Stomach (tissue), 9 donors: ENCODE results near the gene PLAC9. TPM values are rescaled to one million over a fixed set of nuclear protein-coding genes. Genes with fewer than 3 reads are reported as not detected.
"Not testable (repeated sequence)": the region's sequence is repeated elsewhere in the genome, so short reads cannot be mapped to it uniquely, and the experiment has no call there.

ENCODE experiments used
- DNase-seq, 2 donors: peaks; one replicate each; pipeline versions ENCODE4 v3.0.0 to v3.0.0-alpha.2; 2013 to 2019
- H3K27ac ChIP-seq, 5 donors: fragments of 200-600 bp in 4 of 5; sonication (generic) in 4 of 5; one replicate each; pipeline ENCODE4 v1.5.1; 2013 to 2019; ENCODE audit warnings: mild to moderate bottlenecking in 1 of 5, moderate library complexity in 1 of 5
- H3K27me3 ChIP-seq, 3 donors: fragments of 200-600 bp; sonication (generic); one replicate each; pipeline ENCODE4 v1.5.1; 2017 to 2019; ENCODE audit warnings: mixed run types in 1 of 3
- H3K36me3 ChIP-seq, 4 donors: fragments of 200-600 bp; sonication (generic); 1 replicate in 3 of 4; 2 replicates in 1 of 4; pipeline ENCODE4 v1.5.1; 2016 to 2019
- H3K4me1 ChIP-seq, 4 donors: fragments of 200-600 bp; sonication (generic); one replicate each; pipeline ENCODE4 v1.5.1; 2016 to 2019
- H3K4me3 ChIP-seq, 4 donors: fragments of 200-600 bp; sonication (generic) in 3 of 4; one replicate each; pipeline ENCODE4 v1.5.1; 2016 to 2019; ENCODE audit warnings: mild to moderate bottlenecking in 1 of 4
- H3K9me3 ChIP-seq, 4 donors: fragments of 200-600 bp; sonication (generic); one replicate each; pipeline ENCODE4 v1.5.1; 2016 to 2019
- EP300 ChIP-seq: sonication (generic); formaldehyde crosslinking; IDR thresholded peaks from one replicate; pipeline ENCODE4 v1.6.1; 2017; ENCODE audit warnings: antibody characterized with exemption
- POLR2A ChIP-seq, 4 donors: fragments of 450-650 bp; IDR thresholded peaks; one replicate each; pipeline ENCODE4 v1.6.1; 2016; ENCODE audit warnings: antibody characterized with exemption in 4 of 4, control low read depth in 2 of 4, mild to moderate bottlenecking in 1 of 4, moderate library complexity in 1 of 4
- POLR2AphosphoS5 ChIP-seq, 3 donors: sonication (generic); formaldehyde crosslinking; IDR thresholded peaks; one replicate each; pipeline ENCODE4 v1.6.1; 2016; ENCODE audit warnings: antibody characterized with exemption in 3 of 3
- WGBS, 5 donors: extraction: QIAGEN DNeasy Blood & Tissue Kit in 3 of 5; methylation state at CpG; one replicate each; pipeline versions ENCODE4 v1.1.5 to v1.1.7; 2013 to 2018; 5-methylcytosine and 5-hydroxymethylcytosine counted together
- intact Hi-C: fragments of 100-400 bp; cut with DNase I; formaldehyde crosslinking; loops from one replicate; pipeline ENCODE4 v1.15.1; 2023; ENCODE audit warnings: low total_unique reads
- polyA plus RNA-seq, 3 donors: library from polyadenylated mRNA; stranded (reverse); fragments of 200-250 nt; gene quantifications; one replicate each; pipeline ENCODE4 v1.2.3, GENCODE V29; 2013
- total RNA-seq, 5 donors: library from RNA; depleted of rRNA; stranded (reverse); fragments of >200 nt; gene quantifications; one replicate each; pipeline versions ENCODE4 v1.1.0 to v1.2.3, GENCODE V29; 2014 to 2016
- TF ChIP-seq, protein P1 (sequence below), 7 experiments: fragments of 450-650 bp in 4 of 7; fragments of 200-600 bp in 3 of 7; sonication (generic) in 3 of 7; IDR thresholded peaks; one replicate each; pipeline ENCODE4 v1.5.1; 2016 to 2019; ENCODE audit warnings: antibody characterized with exemption in 7 of 7, control low read depth in 2 of 7, mild to moderate bottlenecking in 1 of 7
- donor health status: healthy with polysubstance abuse.
- donor health status: Bipolar disorder and iron deficiency.
- donor health status: healthy.

Gene PLAC9
- total and polyA plus RNA-seq, 8 donors = 2.0 to 37.4 (median 20.3) TPM; not detected in 2

DNA sequence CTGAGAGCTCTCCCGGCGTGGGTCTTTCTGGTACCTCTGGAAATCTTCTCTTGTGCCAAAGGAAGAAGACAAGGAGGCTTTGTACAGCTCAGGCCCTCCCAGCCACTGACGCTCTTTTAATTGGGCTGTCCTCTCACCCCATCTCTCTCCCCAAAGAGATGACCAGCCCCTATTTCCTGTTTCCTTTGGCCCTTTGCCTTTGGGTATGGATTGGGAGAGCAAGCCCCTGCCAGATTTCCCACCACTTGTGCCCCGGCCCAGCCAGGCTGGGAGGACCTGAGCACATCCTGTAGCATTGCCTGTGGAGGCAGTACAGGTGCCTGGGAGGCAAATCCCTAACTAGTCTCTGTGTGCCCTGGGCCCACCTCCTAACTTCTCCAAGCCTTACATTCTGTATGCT is 5.7 kb upstream of the PLAC9 start:
- Histone ChIP-seq H3K36me3 (no peaks in the 10 kb centered on the region), H3K27me3 (peaks cover 0 to 7% (median 0%) of the 10 kb centered on the region in 3 donors), H3K27ac (no peak overlapping the region), H3K4me3 (no peak overlapping the region), H3K4me1 (no peaks in the 10 kb centered on the region), H3K9me3 (no peaks in the 10 kb centered on the region)
- TF ChIP-seq POLR2A (IDR thresholded peaks at IDR 0.05) = no peak
- no peak for TF ChIP-seq EP300
- TF ChIP-seq, protein P1, sequence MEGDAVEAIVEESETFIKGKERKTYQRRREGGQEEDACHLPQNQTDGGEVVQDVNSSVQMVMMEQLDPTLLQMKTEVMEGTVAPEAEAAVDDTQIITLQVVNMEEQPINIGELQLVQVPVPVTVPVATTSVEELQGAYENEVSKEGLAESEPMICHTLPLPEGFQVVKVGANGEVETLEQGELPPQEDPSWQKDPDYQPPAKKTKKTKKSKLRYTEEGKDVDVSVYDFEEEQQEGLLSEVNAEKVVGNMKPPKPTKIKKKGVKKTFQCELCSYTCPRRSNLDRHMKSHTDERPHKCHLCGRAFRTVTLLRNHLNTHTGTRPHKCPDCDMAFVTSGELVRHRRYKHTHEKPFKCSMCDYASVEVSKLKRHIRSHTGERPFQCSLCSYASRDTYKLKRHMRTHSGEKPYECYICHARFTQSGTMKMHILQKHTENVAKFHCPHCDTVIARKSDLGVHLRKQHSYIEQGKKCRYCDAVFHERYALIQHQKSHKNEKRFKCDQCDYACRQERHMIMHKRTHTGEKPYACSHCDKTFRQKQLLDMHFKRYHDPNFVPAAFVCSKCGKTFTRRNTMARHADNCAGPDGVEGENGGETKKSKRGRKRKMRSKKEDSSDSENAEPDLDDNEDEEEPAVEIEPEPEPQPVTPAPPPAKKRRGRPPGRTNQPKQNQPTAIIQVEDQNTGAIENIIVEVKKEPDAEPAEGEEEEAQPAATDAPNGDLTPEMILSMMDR (IDR thresholded peaks at IDR 0.05) = no peak
- no peak for TF ChIP-seq POLR2AphosphoS5 (IDR thresholded peaks at IDR 0.05)
- WGBS, 5 donors = 52 to 67% (median 64%) methylated on average over 4 of the region's 4 CpGs
- DNase-seq = no peak
- intact Hi-C loops = no loop called here

DNA sequence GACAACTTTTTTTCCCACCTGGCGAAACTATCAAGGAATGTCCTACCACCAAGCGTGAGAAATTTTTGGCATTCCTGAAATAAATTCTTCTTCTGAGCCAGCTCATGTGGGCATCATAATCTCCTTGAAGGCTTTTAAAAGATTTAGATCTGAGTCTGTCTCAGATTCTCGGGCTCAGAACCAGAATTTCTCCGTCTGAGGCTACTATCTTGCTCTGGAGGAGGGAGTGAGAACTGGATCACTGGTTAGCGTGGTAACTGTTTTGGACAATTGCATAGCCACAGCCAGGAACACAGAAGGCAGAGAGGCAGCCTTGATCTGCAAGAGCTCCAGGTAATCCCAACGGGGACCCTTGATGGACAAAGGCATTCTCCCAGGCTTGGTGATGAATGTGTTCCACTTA is 1.0 kb upstream of the PLAC9 start:
- H3K9me3 ChIP-seq = no peaks in the 10 kb centered on the region
- H3K4me1 ChIP-seq = peaks cover 5 to 15% (median 13%) of the 10 kb centered on the region in 4 donors
- TF ChIP-seq POLR2AphosphoS5 (IDR thresholded peaks at IDR 0.05) = no peak
- TF ChIP-seq EP300 = no peak
- no peak for TF ChIP-seq POLR2A (IDR thresholded peaks at IDR 0.05)
- TF ChIP-seq, protein P1 (IDR thresholded peaks at IDR 0.05) = no peak
- intact Hi-C loops = no loop called here
- no peaks in the 10 kb centered on the region for H3K36me3 ChIP-seq
- DNase-seq = no peak
- 76 to 83% (median 79%) methylated on average over 6 of the region's 6 CpGs for WGBS, 5 donors
- no peak overlapping the region for H3K27ac ChIP-seq
- H3K4me3 ChIP-seq = no peak overlapping the region
- H3K27me3 ChIP-seq = peaks cover 0 to 47% (median 17%) of the 10 kb centered on the region in 3 donors

DNA sequence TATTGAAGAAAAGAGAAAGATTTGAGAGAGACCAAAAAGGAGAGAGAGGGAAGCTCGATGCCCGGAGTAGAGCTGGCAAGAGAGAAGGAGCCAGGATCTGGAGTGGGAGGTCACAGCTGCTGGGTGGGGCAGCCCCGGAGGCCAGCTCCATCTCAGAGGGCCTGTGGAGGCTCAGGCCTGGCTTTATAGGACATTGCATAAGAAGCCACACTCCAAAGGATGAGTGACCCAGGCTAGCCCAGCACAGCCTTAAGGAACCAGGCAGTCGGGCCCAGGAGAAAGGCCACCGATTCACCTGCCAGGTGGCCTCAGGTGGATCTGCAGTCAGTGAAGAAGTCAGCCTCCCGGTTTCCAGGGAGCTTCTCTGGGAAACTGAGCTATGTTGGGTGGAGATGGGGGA is 676 bp downstream of the PLAC9 start:
- Histone ChIP-seq H3K4me1 (peaks cover 5 to 20% (median 13%) of the 10 kb centered on the region in 4 donors), H3K4me3 (peak overlapping the region; percentile 36 to 50 (median 44)), H3K9me3 (no peaks in the 10 kb centered on the region), H3K27me3 (peaks cover 0 to 57% (median 17%) of the 10 kb centered on the region in 3 donors), H3K27ac (peak overlapping the region; percentile 6 to 82 (median 74)), H3K36me3 (no peaks in the 10 kb centered on the region)
- peak in 1 of 2 donors; percentile 40 for DNase-seq
- intact Hi-C loops = no loop called here
- 18 to 41% (median 32%) methylated on average over 6 of the region's 6 CpGs for WGBS, 5 donors
- TF ChIP-seq POLR2AphosphoS5 (IDR thresholded peaks at IDR 0.05) (peak in 1 of 3 donors; percentile 16), POLR2A (IDR thresholded peaks at IDR 0.05) (no peak)

DNA sequence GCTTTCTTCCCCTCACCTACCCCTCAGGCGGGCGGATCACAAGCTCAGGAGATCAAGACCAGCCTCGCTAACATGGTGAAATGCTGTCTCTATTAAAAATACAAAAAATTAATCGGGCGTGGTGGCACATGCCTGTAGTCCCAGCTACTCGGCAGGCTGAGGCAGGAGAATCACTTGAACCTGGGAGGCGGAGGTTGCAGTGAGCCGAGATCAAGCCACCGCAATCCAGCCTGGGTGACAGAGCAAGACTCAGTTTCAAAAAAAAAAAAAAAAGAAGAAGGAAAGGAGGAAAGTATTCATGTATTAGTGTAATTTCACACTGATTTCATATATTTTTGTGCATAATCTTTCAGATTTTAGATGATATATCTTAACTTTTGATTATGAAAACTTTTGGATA is 1.2 kb downstream of the PLAC9 start:
- Histone ChIP-seq H3K4me3 (peak overlapping the region; percentile 36 to 50 (median 44)), H3K27ac (peak overlapping the region; percentile 6 to 82 (median 74)), H3K4me1 (peaks cover 5 to 20% (median 13%) of the 10 kb centered on the region in 4 donors), H3K27me3 (peaks cover 0 to 57% (median 17%) of the 10 kb centered on the region in 3 donors)
- WGBS, 5 donors = 79 to 85% (median 82%) methylated on average over 9 of the region's 9 CpGs
- H3K9me3 ChIP-seq, DNase-seq, intact Hi-C loops, H3K36me3 ChIP-seq: not testable (repeated sequence)

DNA sequence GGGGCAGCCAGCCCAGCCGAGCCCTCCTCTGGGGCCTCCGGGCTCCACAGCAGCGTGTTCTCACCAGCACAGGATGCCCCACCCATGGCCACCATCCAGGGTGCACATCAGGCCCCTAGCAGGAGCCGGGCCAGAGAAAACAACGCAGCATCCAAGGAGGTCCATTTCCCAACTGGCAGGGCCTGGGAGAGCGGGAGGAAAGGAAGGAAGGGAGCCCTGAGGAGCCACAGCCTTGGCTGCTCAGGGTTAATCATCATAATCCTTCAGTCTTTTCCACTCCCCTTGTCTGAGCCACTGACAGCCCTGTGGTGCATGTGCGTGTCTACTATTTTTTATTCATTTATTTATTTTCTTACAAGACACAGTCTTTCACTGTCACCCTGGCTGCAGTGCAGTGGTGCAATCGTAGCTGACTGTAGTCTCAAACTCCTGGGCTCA is 3.6 kb downstream of the PLAC9 start:
- intact Hi-C loops = no loop called here
- no peak overlapping the region for H3K4me3 ChIP-seq
- WGBS, 5 donors = 17 to 34% (median 28%) methylated on average over 8 of the region's 8 CpGs
- H3K9me3 ChIP-seq = no peaks in the 10 kb centered on the region
- H3K4me1 ChIP-seq = peaks cover 5 to 20% (median 13%) of the 10 kb centered on the region in 4 donors
- no peaks in the 10 kb centered on the region for H3K36me3 ChIP-seq
- peak in 1 of 3 donors; percentile 23 for TF ChIP-seq POLR2AphosphoS5 (IDR thresholded peaks at IDR 0.05)
- TF ChIP-seq, protein P1 (IDR thresholded peaks at IDR 0.05) = no peak
- H3K27me3 ChIP-seq = peaks cover 0 to 63% (median 17%) of the 10 kb centered on the region in 3 donors
- DNase-seq = peak; percentile 43 to 80
- H3K27ac ChIP-seq = peak overlapping the region; percentile 30 to 80 (median 71)
